ELR (cell line): ENCODE data around the gene ZNF202.

Experiments
- DNase-seq: peaks from one replicate; pipeline ENCODE4 v3.0.0-alpha.2; 2015; ENCODE audit warnings: low read depth

Gene ZNF202

GRCh38 chr11:123682696-123683410, 58.6 kb downstream of the ZNF202 start:
- no peak for DNase-seq

DNA sequence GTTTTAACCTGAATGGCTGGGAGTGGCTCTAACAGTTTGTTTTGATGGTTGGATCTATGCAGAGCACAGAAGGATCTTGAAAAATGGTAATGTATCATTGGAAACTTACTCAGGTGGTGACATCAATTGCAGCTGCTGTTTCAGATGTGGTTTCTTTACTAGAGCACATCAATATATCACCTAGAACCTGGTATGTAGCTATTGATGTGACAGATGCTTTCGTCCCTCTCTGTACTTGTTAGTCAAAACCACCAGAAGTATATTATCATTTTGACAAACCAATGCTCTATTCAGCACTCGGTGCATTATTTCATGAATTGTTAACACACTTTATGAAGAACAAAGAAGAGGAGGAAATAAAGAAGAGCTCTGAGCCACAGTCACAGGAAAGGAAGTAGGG, 60.4 kb downstream of the ZNF202 start:
- DNase-seq: no peak

DNA sequence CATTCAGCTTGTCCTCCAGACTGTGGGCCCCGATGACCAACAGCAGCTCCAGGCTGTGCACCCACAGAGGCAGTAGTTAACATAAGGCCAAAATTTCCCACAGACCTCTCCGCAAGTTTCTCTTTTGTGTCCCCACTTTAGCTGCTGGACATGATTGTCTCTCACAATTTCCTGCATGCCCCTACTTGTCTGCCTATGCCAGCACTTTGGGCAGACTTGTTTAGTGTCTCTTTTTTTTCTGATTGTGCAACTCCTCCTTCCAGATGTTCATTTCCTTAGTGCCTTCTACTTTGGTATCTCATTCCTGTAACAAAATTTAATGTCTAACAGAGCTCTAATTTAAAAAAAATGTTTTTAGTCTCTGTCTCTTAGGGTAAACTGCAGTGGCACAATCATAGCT, 63.2 kb downstream of the ZNF202 start:
- DNase-seq: no peak

- DNase-seq: no peak
Measured at GRCh38 chr11:123677510-123677909, 64.0 kb downstream of the ZNF202 start.

DNA sequence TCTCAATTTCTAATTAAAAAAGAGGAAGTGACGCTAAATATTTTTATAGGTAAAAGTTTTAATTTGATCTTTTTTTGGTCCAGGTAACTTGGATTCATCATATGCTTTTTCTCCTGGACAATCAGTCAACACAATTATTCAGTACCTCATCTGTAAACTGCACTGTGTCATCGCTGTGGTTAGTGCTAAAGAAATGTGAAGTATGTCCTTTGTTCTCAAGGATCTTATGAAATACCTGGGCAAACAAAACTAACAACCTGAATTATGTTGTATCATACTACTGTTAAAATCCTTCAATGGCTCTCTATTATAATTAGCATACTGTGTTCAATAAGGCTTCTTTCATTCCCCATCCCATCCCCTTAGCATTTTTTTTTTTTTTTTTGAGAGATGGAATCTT, 67.2 kb downstream of the ZNF202 start:
- DNase-seq: no peak
